Left lobe of liver (tissue), 2 donors: ENCODE measurements around the gene USO1. TPM values are rescaled to one million over a fixed set of nuclear protein-coding genes. Genes with fewer than 3 reads are reported as not detected.
A peak's percentile ranks its signal among the peaks of the same experiment; 100 is the strongest.
"Not testable (repeated sequence)": the region's sequence is repeated elsewhere in the genome, so short reads cannot be mapped to it uniquely, and the experiment has no call there.

Experiments
- ATAC-seq: fragments of 200-7000 bp; cut with Tn5 transposase; one replicate; pipeline ENCODE4 v1.9.1; 2020; ENCODE audit warnings: mild to moderate bottlenecking, moderate library complexity
- DNase-seq: peaks from one replicate; pipeline ENCODE4 v3.0.0-alpha.2; 2020; ENCODE audit warnings: low spot score
- total RNA-seq: library from RNA; stranded (reverse); gene quantifications from one replicate; pipeline ENCODE4 v1.2.1, GENCODE V29; 2021
- donor health status: DM: no; HTN: no; CAD: no; lungs with moderate emphysema.
- donor health status: DM: no; HTN: yes; CAD: no.

The USO1 gene
- total RNA-seq, result 47.1 TPM

GRCh38 chr4:75724066-75724866, at the start of gene USO1:
Gene USO1 (plus strand): TSS chr4:75724577. CDS start chr4:75724820, 243 bp downstream.
- ATAC-seq, result peak; percentile 92
- DNase-seq, result peak; percentile 99

GRCh38 chr4:75675004-75675531, 49.3 kb upstream of the USO1 start:
- ATAC-seq (no peak), DNase-seq (no peak)

- no peak for ATAC-seq
- no peak for DNase-seq
Measured at GRCh38 chr4:75678473-75678872, 45.9 kb upstream of the USO1 start.

GRCh38 chr4:75678965-75679364, 45.4 kb upstream of the USO1 start:
- DNase-seq (no peak), ATAC-seq (no peak)

GRCh38 chr4:75679876-75680575, 44.4 kb upstream of the USO1 start:
- DNase-seq (no peak), ATAC-seq (no peak)

- ATAC-seq, result no peak
- DNase-seq, result no peak
Measured at GRCh38 chr4:75683482-75684155, 40.8 kb upstream of the USO1 start.

- ATAC-seq (no peak), DNase-seq (no peak)
Measured at GRCh38 chr4:75685546-75686189, 38.7 kb upstream of the USO1 start.

- DNase-seq (no peak), ATAC-seq (no peak)
Measured at GRCh38 chr4:75686346-75686745, 38.0 kb upstream of the USO1 start.

GRCh38 chr4:75687125-75687524, 37.3 kb upstream of the USO1 start:
- not testable (repeated sequence) for ATAC-seq

GRCh38 chr4:75692066-75692465, 32.3 kb upstream of the USO1 start:
- ATAC-seq, DNase-seq: not testable (repeated sequence)

More at GRCh38 chr4:75687125-75687524, 37.3 kb upstream of the USO1 start:
- not testable (repeated sequence) for DNase-seq

GRCh38 chr4:75696071-75696470, 28.3 kb upstream of the USO1 start:
- ATAC-seq, result no peak
- no peak for DNase-seq

- ATAC-seq (no peak), DNase-seq (no peak)
Measured at GRCh38 chr4:75696581-75696980, 27.8 kb upstream of the USO1 start.

GRCh38 chr4:75698162-75698962, 26.0 kb upstream of the USO1 start:
- ATAC-seq, result no peak
- no peak for DNase-seq

GRCh38 chr4:75698963-75699228, 25.5 kb upstream of the USO1 start:
- no peak for ATAC-seq
- DNase-seq, result no peak

GRCh38 chr4:75699299-75699698, 25.1 kb upstream of the USO1 start:
- ATAC-seq (no peak), DNase-seq (no peak)

- peak; percentile 94 for ATAC-seq
- DNase-seq, result peak; percentile 55
Measured at GRCh38 chr4:75702919-75703411, 21.4 kb upstream of the USO1 start.

- ATAC-seq, result no peak
- no peak for DNase-seq
Measured at GRCh38 chr4:75705198-75705977, 19.0 kb upstream of the USO1 start.

- DNase-seq (no peak), ATAC-seq (peak; percentile 78)
Measured at GRCh38 chr4:75708218-75708691, 16.1 kb upstream of the USO1 start.

GRCh38 chr4:75710246-75710645, 14.1 kb upstream of the USO1 start:
- ATAC-seq (peak; percentile 59), DNase-seq (no peak)
